GM18909 (cell line): Measurements from ENCODE around the gene ZAP70.
"Not testable (repeated sequence)": the region's sequence is repeated elsewhere in the genome, so short reads cannot be mapped to it uniquely, and the experiment has no call there.

ENCODE experiments used
- ATAC-seq: cut with Tn5 transposase; IDR thresholded peaks from one replicate; pipeline ENCODE4 v1.9.1; 2021; ENCODE audit warnings: mild to moderate bottlenecking; ENCODE audit not compliant: unreplicated experiment, poor library complexity

The ZAP70 gene

DNA sequence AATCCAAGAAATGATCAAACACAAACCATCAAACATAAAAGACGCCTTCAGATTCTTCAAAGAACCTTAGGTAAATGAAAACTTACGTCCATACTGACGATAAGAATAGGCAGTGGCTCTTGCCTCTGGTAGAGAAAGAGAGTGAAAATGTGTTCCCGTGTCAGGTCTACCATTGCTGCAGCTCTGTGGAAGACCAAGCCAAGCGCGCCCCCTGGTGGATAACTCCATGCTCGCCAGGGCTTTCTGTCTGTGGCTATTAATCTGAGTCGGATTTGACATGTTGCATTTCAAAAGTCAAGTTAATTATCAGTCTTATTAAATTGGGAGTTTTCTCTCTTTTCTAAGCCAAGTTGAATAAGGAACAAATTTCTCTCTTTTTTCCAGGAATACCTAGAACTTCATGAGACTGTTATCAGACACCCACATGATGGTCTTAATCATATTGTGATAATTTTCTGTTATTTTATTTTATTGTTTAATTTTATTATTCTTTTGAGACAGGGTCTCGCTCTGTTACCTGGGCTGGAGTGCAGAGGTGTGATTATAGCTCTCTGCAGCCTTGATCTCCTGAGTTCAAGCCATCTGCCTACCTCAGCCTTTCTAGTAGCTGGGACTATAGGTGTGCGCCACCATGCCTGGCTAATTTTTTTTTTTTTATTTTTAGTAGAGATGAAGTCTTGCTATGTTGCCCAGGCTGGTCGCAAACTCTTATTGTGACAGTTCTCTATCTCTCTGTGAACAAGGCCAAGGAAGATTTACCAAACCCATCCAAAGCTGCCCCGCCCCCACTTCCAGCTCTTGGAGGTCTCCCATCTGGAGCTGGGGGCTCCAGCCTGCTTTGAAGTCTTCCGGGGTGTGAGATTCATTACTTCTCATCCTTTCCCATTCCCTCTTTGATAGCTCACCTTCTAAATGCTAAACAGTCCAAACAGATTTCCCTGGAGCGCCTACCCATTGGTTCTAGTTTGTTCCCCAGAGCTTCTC lies 15.8 kb upstream of the ZAP70 start:
- peak; percentile 79 for ATAC-seq

GRCh38 chr2:97698530-97698929 lies 14.8 kb upstream of the ZAP70 start:
- no peak for ATAC-seq

DNA sequence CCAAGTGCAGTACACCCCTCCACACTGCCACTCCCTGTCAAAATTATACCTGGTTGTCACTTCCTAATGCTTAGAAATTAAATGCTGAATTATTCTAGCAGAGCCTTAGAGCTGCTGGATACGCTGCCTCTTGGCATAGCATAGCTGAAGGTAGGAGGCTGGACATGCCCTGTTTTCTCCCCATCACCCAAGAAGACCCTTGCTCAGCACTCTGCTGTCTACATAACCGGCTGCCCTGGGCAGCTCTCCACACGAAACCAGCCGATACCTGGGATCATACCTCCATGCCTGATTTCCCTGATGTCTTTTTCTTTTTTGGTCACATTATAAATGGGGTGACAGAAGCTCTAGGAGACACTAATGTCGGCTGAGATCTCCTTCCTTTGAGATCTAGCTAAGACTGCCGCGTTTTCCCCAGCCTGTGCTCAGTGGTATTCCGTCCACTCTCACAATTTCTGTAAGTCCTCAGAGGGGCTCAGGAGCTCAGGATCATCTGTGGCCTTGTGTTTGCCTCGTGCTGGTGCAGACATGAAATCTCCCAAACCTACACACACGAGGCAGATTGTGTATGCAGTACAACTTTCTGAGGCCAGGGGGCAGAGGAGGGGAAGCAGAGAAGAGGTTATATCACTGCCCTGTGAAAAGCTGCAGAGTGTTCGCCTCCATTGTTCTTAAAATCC lies 13.5 kb upstream of the ZAP70 start:
- peak; percentile 59 for ATAC-seq

- no peak for ATAC-seq
Measured at GRCh38 chr2:97701186-97701585, 12.2 kb upstream of the ZAP70 start.

DNA sequence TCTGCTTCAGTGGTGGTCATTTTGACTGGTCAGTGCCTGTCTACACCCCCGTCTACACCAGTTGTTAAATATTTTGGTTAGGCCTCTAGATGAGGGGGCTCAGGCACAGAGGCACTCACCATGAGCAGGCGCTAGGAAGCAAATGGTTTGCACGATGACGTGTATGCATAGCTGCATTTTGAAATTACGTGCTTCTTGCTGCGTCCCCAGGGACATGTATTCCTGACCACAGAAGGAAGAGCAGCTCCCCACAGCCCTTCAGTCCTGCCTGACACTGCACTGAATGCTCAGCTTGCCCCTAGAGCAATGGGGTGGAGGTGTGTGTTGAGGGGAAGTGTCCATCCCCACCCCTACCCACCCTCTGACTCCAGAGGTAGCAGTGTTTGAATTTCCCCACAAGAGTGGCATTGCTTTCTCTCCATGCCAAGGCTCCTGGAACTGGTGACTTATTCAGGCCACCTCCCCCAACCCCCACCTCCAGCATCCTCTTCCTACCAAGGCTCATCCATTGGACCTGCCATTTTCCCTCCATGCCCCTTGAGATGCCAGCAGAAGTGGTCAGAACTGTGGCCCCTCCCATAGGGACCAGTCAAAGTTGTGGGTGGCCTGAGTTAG lies 11.4 kb upstream of the ZAP70 start:
- ATAC-seq = no peak

- ATAC-seq = no peak
Measured at GRCh38 chr2:97702731-97703470, 10.5 kb upstream of the ZAP70 start.

- no peak for ATAC-seq
Measured at GRCh38 chr2:97703741-97704140, 9.6 kb upstream of the ZAP70 start.

GRCh38 chr2:97704989-97705388 lies 8.4 kb upstream of the ZAP70 start:
- no peak for ATAC-seq

DNA sequence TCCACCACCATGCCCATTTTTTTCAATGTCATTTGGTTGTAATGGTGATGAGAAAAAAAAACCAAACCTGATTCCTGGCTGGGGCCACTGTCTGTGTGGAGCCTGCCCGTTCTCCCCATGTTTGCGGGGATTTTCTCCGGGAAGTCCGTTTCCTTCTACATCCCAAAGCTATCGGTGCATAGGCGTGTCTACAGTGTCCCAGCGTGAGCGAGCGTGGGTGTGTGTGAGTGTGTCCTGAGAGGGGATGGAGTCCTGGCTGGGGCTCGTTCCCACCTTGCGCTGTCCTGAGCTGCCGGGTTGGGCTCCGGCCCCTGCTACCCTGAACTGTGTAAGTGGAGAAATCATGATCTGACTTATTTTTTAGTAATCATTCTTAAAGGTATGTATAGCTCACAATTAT lies 7.3 kb upstream of the ZAP70 start:
- no peak for ATAC-seq

GRCh38 chr2:97706708-97707345 lies 6.5 kb upstream of the ZAP70 start:
- ATAC-seq = no peak

- ATAC-seq = no peak
Measured at GRCh38 chr2:97707362-97708047, 5.9 kb upstream of the ZAP70 start.

DNA sequence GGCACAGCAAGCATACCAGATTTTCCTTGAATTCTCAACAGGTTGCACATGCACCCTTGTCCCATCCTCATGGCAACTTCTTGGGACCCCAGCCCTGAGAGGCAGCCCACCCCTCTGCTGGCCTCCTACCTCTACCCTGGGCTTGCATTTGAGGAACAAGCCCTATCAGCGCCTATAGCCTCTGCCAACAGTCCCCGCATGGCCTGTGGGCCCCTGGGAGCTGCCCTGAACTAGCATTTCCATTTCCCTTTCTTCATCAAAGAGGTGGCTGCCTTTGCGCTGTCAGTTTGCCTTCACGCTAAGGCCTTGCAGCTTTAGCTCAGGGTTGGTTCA lies 5.4 kb upstream of the ZAP70 start:
- ATAC-seq = no peak

DNA sequence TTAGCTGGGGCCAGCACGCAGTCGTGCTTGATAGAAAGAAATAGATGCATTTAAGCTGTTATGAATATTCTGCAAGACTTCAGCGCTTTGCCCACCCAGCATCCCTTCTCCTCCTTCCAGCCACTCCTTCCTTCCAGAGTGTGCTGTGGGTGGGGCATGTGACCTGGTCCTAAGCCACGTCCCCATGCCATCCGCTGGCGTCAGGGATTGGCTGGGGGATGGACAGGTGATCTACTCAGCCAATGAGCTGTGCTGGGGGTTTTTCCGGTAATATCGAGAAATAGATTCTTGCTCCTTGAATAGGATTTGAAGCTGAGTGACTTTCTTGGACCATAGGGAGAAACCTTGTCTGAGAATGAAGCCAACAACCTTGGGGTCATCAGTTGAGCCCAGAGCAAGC lies 4.8 kb upstream of the ZAP70 start:
- no peak for ATAC-seq

- no peak for ATAC-seq
Measured at GRCh38 chr2:97711394-97711711, 2.0 kb upstream of the ZAP70 start.

- ATAC-seq = not testable (repeated sequence)
Measured at GRCh38 chr2:97712175-97712574, 1.2 kb upstream of the ZAP70 start.

DNA sequence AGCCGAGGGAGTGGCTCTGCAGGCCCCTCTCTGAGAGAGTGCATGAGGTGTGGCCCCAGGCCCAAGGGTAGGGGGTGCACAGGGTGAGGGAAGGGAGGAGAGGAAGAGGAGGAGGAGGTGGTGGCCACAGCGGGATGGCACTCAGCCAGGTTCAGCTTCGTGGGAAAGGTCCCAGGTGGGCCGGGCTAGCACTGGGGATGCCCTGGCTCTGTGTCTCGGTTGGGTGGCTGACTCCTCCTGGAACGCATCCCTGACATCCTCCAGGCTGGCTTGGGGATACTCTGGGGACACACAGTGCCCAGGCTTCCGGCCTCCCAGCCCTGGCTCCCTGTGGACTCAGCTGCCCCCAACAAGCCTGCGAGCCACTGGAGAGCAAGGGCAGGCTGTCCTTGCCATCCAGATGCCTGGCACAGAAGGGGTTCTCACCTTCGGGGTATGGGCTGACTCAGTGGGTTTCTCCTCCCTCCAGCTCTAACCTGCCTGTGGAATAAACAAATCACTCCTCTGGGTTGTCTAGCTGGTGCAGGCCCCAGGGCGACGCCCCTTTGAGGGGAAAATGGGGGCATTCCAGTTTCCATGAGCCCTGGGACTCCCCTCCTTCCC lies 582 bp upstream of the ZAP70 start:
- no peak for ATAC-seq

GRCh38 chr2:97714084-97714949 lies 941 bp downstream of the ZAP70 start:
- no peak for ATAC-seq

DNA sequence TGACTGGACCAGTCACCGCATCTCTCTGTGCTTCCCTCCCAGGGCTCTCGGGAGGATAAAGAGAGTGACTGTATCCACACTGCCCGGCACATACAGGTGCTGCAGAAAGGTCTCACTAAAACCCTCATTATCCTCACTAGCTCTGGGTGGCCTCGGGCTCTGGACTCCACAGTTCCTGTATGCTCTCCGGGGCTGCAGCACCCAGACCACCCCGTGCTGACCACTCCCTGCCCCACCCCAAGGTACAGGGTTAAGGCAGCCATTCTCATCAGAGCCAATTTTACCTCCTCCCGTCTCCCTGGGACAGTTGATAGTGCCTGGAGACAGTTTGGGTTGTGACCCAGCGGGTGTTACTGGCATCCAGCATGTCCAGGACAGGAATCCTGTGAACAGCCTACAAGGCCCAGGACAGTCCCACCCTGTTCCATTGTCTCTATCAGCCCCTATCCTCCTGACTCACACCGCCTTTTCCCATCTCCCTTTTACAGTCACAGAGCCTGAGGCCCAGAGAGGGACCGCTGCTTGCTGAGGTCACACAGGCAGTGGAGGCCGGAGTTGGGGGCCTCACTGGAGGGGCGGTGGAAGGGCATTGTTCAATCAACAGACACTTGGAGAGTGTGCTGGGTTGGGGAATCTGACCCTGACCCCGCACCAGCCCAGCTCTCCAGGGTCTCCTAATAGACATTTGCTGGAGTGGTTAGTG lies 1.7 kb downstream of the ZAP70 start:
- no peak for ATAC-seq
